GM18861 (cell line): Measurements from ENCODE around the gene PHLDA2.

Experiments
- ATAC-seq: cut with Tn5 transposase; IDR thresholded peaks from one replicate; pipeline ENCODE4 v1.9.1; 2021; ENCODE audit not compliant: unreplicated experiment

The PHLDA2 gene

DNA sequence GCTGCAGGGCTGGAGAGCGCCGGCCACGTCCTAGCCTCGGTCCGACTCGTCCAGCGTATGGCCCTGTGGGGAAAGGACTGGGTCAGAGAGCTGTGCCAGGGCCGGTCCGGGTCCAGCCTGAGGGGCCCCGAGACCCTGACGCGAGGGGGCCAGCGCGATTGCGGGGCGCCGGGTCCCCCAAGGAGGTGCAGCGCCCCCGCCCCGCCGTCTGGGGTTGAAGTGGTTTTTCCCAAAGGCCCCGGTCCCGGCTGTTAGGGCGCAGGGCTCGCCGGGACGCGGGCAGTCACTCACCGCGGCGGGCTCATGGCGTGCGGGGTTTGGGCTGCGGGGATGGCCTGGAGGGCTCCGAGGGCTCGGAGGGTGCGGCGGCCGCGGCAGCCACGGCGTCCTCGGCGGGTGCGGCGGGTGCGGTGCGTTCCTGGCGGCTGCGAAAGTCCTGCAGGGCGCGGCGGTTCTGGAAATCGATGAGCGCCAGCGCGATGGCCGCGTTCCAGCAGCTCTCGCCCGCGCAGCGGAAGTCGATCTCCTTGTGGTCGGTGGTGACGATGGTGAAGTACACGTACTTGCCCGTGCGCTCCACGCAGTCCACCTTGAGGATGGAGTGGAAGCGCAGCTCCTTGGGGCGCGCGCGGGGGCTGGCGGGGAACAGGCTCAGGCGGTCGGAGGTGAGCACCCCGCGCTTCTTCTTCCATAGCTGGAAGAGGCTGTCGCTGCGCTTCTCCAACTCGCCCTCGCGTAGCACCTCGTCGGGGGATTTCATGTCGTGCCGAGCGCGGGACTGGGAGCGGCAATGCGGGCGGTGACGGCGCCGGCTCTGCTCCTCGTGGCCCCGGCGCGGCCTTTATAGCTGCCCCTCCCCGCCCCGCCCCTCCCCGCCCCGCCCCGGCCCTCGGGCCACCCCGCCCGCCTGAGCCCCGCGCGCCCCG, at the start of gene PHLDA2:
PHLDA2 (minus strand) TSS at position 816 of the 926 bp plus-strand sequence; CDS start at position 760, 56 bp downstream.
- ATAC-seq = no peak

DNA sequence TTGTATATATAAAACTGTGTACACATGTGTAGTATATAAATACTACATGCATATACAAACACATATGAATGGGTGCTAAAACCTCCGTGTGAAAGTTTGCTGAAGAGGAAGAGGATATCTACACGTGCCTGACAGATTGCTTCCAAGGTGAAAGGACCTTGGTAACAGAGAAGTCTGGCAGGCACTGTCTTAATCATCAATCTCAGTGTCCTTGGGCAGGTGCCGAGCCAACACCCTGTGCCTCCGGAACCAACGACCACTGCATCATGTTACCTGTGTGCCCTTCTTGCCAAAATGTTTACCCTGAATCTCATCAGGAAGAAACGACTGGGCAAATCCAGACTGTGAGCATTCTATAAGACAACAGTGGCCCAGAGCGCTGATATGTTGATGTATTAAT, 47.9 kb upstream of the PHLDA2 start:
- ATAC-seq = no peak

GRCh38 chr11:2976294-2977063, 47.3 kb upstream of the PHLDA2 start:
- no peak for ATAC-seq

DNA sequence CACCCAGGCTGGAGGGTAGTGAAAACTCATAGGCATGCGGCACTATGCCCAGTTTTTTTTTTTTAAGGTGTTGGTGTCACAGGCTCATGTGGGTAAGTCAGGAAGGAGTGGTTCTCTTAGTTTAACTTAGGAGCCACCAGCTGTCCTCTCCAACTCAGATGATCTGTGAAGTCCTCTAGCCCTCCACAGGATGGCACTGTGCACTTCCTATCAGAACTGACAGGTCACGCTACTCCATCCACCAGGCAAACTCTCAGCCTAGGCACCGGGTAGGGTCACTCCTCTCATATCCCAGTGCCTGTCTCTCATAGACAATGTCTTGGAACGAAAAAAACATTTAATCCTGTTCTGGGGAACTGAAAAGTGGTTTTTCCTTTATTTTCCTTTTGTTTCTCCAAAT, 46.4 kb upstream of the PHLDA2 start:
- no peak for ATAC-seq

DNA sequence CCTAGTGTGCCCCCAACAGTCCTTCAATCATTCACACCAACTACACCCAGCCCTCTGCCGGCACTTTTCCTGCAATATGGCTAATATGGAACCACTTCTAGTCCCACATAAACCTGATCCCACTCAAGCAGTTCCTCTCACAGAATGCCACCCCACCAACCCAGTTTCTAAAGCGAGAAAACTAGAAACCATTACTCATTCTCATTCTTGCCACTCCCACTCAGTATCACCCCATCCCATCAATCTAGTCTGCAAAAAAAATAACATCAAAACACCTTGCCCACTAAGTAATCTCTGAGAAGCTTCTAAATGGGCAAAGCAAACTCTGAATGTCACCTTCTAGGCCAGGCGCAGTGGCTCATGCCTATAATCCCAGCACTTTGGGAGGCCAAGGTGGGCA, 45.1 kb upstream of the PHLDA2 start:
- no peak for ATAC-seq

GRCh38 chr11:2968341-2968900, 39.2 kb upstream of the PHLDA2 start:
- no peak for ATAC-seq

DNA sequence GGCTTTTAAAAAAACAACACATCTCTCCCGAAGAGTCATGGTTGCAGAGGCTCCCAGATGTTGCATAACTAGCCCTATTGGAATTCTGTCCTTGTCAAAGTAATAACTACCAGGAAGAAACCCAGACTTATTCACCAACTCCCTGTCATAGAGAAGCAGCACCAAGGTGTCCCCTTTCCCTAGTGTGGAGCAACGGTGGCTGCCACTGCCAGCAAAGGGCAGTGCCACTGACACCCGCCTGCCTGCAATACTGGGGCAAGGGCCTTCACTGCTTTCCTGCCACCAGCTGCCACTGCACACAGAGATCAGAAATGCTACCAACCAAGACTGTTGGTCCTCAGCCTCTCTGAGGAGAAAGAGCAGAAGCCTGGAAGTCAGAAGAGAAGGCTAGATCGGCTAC, 35.6 kb upstream of the PHLDA2 start:
- no peak for ATAC-seq

- no peak for ATAC-seq
These were observed 34.5 kb upstream of the PHLDA2 start for GRCh38 chr11:2963761-2964160.

DNA sequence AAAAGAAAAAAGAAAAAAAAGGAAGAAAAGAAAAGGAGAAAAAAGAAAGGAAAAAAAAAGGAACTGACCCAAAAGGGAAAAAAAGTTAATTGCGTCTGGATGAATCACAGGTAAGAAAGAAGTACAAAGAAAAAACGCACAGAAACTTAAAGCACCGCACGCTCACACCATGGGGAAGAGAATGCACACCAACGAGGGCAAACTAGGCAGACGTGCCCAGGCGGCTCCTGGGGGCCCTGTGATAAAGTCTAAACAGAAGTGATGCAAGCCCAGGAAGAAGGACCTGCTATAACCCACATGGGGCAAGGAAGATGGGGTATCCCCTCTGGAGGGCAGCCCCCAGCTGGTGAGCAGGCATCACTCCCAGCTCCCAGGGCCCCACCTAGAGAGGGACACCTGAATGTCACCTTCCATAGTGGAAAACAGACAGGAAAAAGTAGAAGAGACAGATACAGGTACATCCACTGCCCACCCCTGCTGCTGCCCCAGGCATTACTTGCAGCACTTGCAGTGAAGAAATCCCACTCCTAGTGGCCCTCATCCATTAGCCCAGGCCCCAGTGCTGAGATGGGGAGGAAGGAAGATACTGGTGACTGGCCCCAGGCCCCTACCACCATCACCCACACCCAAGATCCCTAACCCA, 34.0 kb upstream of the PHLDA2 start:
- no peak for ATAC-seq

GRCh38 chr11:2961080-2961479, 31.9 kb upstream of the PHLDA2 start:
- no peak for ATAC-seq

DNA sequence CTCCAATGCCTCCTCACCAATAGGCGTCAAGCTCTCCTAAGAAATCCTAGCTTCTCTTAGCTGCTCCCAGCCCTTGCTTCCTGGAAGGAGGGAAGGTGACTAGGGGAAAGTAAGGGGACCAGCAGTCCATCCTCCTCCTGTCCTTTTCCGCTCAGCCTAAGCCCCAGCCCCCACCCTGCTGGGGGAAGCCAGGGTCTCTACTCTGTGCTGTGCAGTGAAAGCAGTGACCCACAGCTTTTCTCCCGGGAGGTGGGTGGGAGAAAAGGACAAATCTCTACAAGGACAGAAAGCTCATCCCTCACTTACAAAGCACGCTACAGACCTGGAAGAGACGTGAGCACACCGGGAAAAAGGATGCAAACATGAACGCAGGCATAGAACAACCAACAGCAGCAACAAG, 30.9 kb upstream of the PHLDA2 start:
- ATAC-seq = no peak

- no peak for ATAC-seq
These were observed 29.0 kb upstream of the PHLDA2 start for GRCh38 chr11:2958251-2958650.

DNA sequence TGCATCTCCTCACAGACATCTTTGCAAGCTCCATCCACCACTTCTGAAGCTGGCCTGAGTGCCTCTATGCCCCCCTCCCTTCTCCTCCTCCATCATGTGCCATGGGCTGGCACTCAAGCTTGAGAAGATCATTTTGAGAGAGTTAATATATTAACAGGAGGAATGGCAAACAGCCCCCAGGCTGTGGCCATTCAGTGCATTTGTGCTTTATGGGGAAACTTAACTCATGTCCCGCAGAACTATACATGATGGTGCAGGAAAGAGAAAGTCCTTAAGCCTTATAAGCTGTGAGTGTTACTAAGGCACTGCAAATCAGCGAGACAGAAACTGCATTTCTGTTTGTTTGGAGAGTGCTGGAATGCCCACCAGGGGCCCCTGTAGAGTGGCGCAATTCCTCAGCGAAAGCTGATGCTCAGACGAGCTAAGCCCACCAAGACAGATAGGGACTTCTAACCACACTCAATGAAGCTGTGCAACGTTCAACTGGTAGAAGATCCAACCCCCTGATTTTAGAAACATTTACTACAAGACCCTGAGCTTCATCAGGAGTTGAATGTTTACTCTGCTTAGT, 26.8 kb upstream of the PHLDA2 start:
- ATAC-seq = no peak

- ATAC-seq = no peak
These were observed 25.0 kb upstream of the PHLDA2 start for GRCh38 chr11:2954263-2954662.

DNA sequence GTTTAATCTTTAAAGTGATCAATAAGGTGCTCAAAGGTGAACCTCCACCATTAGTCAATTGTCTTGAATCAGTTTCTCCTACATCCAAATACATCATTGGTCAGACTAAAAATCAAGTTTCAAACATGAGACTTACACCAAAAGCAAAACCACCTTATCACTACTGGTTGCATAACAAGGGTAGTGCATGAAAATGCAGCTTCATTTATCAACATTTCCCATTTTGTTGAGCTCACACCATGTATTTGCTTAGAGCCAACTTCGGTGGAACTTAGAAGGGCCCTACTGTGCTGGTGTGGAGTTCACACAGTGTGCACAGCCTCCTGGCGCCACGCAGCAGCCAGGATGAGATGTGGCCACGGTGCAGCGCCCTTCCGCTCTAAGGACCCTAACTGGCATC, 23.1 kb upstream of the PHLDA2 start:
- ATAC-seq = no peak

GRCh38 chr11:2951231-2952110, 22.3 kb upstream of the PHLDA2 start:
- no peak for ATAC-seq

DNA sequence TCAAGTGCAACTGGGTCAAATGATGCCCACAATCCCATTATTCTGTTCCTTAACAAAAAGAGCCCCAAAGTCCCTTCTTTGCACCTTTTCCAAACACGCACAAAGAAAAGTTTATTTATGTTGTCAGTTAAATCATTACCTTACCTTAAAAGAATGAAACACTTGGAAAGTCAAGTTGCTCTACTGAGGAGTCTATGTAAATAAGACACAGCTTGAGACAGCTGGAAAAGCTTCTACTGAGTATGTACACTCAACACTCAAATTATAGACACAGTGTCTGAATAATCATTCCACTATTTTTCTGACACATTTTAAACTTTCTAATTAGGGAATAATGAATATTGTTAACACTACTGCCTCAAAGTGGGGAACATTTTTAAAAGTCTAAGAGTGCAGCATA, 21.6 kb upstream of the PHLDA2 start:
- no peak for ATAC-seq

DNA sequence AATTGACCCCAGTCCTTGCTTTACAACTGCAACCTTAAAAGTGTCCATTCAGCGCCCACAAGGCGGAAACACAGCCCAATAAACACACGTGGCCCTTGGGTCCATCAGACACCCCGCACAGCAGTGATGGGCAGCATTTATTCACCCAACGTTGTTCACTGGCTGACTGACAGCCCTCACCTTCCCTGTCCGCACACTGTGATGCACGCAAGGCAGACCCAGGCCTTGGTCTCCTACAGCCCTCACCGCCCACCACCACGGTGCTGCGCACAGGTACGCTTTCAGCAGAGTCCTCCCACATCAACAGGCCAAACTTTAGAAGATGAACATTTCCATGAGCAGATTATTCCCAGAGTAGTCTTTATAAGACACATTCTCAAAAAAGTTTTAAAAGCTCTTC, 20.7 kb upstream of the PHLDA2 start:
- no peak for ATAC-seq

GRCh38 chr11:2947744-2948143, 18.5 kb upstream of the PHLDA2 start:
- no peak for ATAC-seq

GRCh38 chr11:2945757-2946287, 16.6 kb upstream of the PHLDA2 start:
- ATAC-seq = no peak
